Kasumi-1 (cell line): ENCODE data around the gene CXCR4.

Experiments used
- DNase-seq, 2 experiments: peaks; one replicate each; lab custom pipeline; 2025; lab: John Stamatoyannopoulos, UW

The CXCR4 gene

DNA sequence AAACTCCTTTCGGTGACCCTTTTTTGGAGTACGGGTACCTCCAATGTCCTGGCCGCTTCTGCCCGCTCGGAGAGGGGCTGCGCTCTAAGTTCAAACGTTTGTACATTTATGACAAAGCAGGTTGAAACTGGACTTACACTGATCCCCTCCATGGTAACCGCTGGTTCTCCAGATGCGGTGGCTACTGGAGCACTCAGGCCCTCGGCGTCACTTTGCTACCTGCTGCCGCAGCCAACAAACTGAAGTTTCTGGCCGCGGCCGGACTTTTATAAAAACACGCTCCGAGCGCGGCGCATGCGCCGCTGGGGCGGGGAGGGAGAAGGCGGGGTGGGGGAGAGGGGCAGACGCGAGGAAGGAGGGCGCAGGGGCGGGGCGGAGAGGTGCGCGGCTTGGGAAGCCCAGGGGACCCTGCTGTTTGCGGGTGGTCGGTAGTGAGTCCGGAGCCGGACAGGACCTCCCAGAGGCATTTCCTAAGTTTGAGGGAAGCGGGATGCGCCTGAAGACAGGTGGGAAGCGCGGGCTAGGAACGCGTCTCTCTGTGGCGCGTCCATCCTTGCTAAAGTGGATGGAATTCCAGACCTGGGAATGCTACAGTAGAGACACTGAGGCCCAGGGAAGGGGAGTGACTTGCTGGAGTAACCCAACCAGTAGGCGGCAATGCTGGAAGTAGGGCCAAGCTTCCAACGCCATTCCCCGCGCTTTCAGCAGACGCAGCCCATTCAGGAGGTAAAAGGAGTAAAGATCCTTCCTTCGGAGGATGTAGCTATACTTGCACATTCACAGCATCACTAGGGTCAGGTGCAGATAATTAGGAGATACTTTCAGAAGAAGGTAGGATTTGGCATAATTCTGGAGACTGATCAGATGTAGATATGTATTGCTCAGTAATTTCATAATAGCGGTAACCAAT, at the start of gene CXCR4:
CXCR4 (minus strand) TSS at position 241 of the 910 bp plus-strand sequence; CDS start at position 152, 89 bp downstream.
- DNase-seq = peak; percentile 56 to 75

- no peak for DNase-seq
Measured at GRCh38 chr2:136164280-136164776, 46.4 kb upstream of the CXCR4 start.

- peak in 1 of 2 experiments; percentile 7 for DNase-seq
Measured at GRCh38 chr2:136162438-136162837, 44.5 kb upstream of the CXCR4 start.

GRCh38 chr2:136156411-136156810, 38.5 kb upstream of the CXCR4 start:
- DNase-seq = no peak

GRCh38 chr2:136154384-136154783, 36.4 kb upstream of the CXCR4 start:
- DNase-seq = no peak

GRCh38 chr2:136151021-136151971, 33.3 kb upstream of the CXCR4 start:
- DNase-seq = no peak

GRCh38 chr2:136149011-136149410, 31.1 kb upstream of the CXCR4 start:
- DNase-seq = no peak

DNA sequence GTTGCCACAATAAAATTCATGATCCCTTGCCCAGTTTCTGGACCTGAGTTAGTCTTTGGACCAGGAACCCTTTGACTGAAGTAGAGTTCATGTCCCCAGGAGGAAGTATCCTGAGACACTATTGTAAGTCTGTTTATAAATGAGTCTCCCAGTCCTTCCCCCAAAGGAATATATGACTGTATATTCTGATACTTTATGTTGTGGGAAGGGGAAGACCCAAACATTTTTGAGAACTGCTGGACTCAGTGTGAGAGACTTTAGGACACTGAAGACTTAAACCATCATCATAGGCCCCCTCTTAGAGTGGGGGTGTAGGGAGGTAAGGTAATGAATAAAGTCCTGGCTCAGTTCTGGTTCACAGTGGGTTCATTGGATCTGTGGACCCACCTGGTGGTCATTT, 28.6 kb upstream of the CXCR4 start:
- no peak for DNase-seq

DNA sequence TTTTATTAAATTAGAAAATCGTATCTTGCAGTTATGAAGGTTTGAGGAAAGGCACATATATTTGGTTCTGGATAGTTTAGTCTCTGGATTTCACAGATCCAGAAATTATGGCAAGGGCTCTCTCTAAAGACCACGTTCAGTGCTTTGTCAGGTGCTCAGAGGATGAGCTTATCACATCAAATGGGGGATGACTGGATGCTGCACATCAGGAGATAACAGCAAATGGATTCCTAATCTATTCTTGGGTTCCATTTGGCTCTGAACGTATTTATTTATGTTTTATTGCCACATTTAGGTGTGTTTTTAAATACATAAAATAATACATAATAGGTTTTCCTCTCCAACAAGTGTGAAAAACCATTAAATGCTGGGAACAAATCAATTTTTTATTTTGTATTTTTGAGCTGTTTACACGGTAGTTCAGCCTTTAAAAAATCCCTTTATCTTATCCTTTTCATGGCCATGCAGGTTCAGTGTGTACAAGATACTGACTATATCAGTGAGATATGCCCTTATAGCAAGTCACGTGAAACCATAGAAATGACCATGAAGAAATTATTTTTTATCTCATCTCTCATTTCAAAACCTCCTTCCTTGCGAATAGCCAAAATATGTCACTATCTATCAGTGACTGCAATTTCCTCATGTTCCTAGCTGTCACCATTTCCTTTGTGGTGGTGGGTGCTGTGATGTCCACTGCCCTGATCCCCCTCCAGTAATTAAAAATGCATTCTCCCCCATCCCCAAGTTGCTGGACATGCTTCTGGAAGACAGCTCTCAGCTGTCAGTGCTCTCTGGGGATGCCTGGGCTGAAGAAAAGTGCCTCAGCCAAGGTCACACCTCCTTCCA, 25.9 kb upstream of the CXCR4 start:
- no peak for DNase-seq

- peak in 1 of 2 experiments; percentile 11 for DNase-seq
Measured at GRCh38 chr2:136141510-136142149, 23.7 kb upstream of the CXCR4 start.

DNA sequence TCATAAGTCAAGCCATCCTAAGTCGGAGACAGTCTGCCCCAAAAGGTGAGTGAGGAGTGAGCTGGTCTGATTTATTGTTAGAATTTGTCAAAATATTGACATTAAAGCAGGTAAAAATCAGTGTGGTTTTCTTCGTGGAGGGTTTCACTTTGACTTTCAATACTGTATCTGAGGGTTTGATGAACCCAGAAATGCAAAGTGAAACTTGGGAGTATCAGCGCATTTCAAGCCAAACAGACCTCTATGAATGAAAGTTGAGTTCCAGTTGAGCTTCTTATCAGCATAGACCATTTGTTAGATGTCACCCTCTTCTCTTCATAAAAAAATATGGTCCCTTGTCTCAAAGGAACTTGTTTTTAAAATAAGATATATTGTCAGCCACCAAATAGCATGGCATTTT, 21.7 kb upstream of the CXCR4 start:
- no peak for DNase-seq

- DNase-seq = peak; percentile 12 to 13
Measured at GRCh38 chr2:136137982-136138381, 20.0 kb upstream of the CXCR4 start.

GRCh38 chr2:136136931-136137330, 19.0 kb upstream of the CXCR4 start:
- no peak for DNase-seq

DNA sequence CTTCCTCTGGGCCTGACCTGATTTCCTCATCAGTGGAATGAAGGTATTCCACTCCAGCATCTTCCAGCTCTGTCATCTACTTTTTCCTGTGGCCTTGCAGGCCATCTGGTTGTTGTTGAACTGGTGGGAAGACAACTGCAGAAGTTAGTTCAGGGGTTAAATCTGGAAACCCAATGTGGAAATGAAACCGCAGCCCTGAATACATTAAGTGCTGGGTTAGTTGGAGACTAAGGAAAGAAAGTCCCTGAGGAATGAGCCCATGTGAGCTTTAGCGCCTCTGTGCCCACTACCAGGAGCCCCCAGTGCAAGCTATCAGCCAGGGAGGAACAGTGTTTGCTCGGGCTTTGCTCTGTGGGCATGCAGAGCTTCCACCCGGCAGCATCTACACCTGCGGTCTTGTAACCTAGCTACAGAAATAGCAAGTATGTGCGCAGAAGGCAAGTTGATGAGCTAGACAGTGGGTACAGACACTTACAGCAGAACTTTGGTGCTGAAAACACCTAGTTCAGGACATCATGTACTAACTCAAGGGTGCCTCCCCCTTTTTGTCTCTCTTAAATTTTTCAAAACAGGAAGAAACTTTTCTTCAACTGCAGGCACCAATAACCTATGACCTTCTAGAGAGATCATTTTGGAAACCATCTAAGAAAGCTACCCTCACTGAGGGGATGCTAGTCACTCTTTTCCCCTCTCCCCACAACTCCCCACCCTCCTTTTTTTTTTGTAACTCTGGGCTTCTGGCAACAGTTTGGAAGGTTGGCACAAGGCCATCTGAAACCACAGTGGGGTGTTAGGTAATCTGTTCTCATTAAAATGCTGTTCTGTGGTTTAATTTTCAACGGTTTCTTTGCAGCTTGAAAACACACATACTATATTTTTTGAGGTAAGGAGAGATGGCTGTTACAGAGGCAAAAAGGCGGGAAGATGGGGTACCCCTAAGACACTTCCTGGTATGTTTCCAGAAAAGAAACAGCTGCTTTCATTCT, 18.3 kb upstream of the CXCR4 start:
- DNase-seq = peak; percentile 88 to 93

DNA sequence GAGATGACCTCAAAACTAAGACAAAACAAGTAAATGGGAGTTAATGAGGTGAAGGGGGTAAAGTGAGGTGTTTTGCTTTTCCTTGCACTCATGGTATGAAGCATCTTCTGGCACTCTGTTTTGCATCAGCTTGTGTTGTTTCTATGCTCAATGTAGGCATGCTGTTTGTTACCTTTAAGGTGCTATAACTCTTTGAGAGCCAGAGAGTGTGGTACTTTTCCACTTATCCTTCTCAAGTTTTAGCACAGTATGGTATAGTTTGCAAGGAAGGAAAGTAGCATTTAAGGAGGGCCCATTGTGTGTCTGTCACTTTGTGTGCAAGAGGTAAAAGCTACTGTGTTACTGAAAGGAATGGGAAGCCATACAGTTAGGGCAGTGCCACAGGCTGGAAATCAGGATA, 17.5 kb upstream of the CXCR4 start:
- DNase-seq = no peak

GRCh38 chr2:136134126-136134525, 16.2 kb upstream of the CXCR4 start:
- no peak for DNase-seq

DNA sequence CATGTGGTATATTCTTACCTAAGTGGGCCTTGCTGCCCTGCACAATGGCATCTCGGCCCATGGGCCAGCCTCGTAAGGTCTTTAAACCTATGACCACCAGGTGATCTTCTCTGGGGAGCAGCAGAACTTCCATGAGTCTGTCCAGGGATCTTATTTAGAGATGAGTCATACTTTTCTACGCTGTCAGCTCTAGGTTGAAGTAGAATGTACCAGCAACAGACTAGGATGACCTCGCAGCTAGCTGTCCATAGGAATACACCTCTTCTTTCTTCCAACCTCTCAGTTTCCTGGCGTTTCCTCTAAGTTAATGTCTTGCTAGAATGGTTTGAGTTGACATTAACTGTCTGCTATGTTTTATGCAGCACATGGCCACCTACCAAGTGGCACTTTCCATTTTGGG, 15.6 kb upstream of the CXCR4 start:
- DNase-seq = no peak

DNA sequence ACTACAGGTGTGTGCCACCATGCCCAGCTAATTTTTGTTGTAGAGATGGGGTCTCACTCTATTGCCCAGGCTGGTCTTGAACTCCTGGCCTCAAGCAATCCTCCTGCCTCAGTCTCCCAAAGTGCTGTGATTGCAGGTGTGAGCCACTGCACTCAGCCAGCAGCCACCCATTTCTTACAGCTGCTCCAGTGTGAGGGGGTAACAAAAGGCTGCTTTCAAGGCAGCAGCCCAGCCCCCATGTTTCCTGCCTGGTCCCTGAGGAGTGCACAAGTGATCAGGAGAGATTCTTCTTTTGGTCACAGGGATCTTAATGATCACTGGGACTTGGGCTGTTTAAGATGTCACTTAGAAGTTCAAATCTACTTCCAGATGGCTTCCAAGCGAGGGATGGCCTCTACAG, 15.2 kb upstream of the CXCR4 start:
- no peak for DNase-seq

- DNase-seq = no peak
Measured at GRCh38 chr2:136132825-136133155, 14.8 kb upstream of the CXCR4 start.
